ENCODE results near the gene SOX5.

Gene SOX5

GRCh38 chr12:23949348-23950209 is at the start of gene SOX5:
Gene SOX5 (minus strand): TSS chr12:23949670. CDS start chr12:23949601, 69 bp downstream.
- peak; percentile 77 for DNase-seq

DNA sequence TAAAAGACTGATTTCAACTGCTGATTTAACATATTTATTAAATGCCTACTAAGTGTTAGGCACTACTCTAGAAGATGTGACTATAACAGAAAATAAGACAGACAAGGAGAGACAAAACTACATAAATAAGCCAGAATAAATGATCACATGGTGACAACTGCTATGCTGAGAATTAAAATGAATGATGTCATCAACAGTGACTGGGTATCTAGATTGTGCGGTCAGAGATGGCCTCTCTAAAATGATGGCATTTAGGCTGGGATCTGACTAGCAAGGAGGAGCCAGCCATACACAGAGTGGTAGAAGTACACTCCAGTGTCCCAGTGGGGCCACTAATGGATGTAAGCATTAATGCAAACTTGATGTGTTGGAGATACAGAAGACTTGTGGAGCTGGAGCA is 37.6 kb upstream of the SOX5 start:
- DNase-seq, result no peak

DNA sequence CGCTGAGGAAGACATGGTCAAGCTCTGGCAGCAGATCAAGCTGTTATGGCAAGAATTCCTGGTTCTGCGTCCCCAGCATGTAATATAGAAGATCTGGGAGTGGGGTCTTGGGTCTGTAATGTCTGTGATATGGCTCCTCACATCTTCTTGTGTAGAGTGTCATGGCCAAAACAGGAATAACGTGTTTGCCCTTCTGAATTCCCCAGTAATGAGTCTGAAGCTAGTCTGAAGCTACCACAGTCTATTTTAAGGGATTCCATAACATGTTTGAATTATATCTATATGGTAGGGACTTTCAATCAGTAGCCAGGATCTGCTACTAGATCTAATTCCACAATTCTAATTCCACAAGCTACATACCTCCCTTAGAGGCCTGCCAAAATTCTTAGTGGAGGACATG is 31.4 kb upstream of the SOX5 start:
- DNase-seq, result no peak

GRCh38 chr12:23964812-23965211 is 15.3 kb upstream of the SOX5 start:
- no peak for DNase-seq

DNA sequence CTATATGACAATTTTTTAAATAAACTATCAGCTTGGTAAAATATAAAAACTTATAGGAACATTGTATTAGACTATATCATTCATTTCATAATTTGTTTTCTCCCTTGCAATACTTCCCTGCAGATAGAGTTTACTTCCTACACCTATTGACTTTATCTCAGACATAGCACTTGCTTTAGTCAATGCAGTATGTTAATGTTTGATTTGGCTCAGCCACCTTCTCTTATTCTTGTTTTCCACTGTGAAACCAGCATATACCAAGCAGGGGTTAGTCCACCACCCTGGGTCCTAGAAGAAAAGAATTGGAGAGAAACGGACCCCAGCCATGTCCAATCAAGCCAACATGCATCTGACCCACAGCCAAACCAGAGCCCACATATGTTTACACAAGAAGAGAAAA is 10.4 kb upstream of the SOX5 start:
- no peak for DNase-seq

DNA sequence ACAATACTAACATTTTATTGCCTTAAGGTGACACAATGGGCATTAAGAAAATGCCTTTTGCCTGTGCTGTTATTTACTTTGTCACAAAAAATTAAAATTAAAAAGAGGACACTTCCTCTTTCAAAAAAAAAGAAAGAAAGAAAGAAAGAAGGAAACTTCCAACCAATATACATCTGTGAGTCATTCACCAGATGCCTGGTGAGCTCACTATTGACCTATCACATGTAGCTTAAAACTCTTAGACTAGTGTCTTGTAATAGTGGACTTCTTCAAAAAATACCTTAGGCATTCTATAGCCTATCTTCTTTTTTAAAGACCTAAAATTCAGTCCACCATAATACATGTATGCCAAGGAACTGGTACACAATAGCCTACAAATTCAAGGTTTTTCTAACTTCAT is 4.9 kb upstream of the SOX5 start:
- DNase-seq, result no peak

GRCh38 chr12:23952071-23952470 is 2.6 kb upstream of the SOX5 start:
- no peak for DNase-seq

- DNase-seq, result peak; percentile 36
These were observed 1.4 kb upstream of the SOX5 start for GRCh38 chr12:23950775-23951451.

GRCh38 chr12:23950210-23950774 is 822 bp upstream of the SOX5 start:
- peak; percentile 61 for DNase-seq

- peak; percentile 80 for DNase-seq
These were observed 1.2 kb downstream of the SOX5 start for GRCh38 chr12:23948291-23948690.

DNA sequence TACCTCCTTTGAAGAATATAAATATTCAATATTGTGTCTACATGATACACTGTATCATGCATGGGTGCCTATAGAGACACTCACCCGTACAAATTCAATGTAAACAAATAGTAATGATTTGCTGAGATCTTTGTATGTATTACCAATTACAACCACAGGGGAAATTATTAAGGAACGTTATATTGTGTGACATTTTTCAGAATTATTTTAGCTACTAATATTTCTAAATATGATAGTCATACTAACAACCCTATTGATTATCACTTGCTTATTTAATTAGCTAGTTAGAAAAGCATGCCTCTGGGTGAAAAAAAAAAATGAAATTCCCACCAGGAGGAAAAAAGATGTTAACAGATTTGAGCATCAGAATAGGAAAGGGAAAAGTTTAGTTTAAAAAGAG is 2.1 kb downstream of the SOX5 start:
- peak; percentile 66 for DNase-seq

GRCh38 chr12:23945249-23945648 is 4.2 kb downstream of the SOX5 start:
- peak; percentile 44 for DNase-seq

- DNase-seq, result peak; percentile 16
These were observed 5.4 kb downstream of the SOX5 start for GRCh38 chr12:23944067-23944466.

DNA sequence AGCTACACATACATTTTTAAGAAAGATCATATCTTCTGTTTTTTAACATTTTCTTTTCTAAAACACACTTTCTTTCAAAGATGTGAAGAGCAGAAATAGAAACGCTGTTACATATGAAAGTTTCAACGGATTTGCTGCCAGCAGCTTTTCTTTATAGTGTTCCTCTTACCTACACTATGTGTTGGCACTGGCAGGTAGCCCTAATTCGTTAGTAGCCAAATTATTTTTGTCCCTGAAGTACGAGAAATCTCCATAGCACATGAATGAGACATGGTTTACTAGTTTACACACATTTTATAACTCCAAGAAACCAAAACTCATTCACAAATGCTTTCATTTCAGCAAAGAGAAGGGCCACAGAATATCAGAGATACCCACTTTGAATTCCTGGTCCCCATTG is 6.6 kb downstream of the SOX5 start:
- peak; percentile 19 for DNase-seq

DNA sequence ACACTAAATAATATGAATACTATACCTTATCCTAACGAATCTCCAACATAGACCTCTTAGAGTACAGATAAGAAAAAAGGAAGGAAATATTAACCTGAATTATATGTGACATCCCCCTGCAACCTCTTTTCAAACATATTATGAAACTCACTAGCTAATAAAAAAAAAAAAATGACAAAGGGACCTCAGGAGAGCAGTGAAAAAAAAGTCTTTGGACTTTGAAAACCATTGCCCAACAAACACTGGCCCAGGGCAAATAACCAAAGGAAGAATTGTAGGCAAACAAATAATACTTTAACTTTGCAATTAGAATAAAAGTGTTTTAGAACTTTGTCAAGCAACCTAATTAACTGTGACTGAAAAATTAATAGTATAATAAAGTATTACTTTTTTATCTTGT is 7.7 kb downstream of the SOX5 start:
- DNase-seq, result no peak

DNA sequence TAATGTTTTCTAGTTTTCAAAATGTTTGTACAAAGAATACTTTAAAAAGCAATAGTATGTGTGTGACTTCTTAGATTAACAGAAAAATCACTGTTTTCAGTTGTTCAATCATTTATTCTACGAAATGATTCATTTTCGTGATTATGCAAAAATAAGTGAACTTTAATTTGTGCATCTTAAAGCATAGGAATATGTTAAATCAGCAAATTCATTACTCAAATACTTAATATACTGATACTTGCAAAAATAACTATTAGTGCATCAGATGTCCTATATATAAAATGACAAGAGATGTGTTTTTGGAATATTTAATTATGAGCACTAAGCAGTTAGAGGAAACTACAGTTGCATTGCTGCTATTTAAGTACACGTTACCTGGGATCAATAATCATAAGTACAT is 11.0 kb downstream of the SOX5 start:
- peak; percentile 47 for DNase-seq

DNA sequence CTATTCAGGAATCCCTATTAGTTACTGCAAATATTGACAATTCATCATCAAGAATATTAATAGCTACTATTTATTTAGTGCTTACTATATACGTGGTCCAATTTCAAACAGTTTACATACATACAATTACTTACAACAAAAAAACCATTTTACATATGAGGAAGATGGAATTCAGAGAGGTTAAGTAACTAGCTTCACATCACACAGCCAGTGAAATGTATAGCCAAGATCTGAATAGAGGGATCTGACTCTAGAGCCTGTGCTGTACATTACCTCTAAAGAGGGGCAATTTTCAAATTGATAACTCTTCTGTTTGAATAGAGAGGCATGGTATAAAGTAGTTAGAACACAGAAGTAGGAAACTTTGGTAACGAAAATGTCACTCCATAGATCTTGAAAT is 18.3 kb downstream of the SOX5 start:
- no peak for DNase-seq

- no peak for DNase-seq
These were observed 18.9 kb downstream of the SOX5 start for GRCh38 chr12:23930599-23930998.

DNA sequence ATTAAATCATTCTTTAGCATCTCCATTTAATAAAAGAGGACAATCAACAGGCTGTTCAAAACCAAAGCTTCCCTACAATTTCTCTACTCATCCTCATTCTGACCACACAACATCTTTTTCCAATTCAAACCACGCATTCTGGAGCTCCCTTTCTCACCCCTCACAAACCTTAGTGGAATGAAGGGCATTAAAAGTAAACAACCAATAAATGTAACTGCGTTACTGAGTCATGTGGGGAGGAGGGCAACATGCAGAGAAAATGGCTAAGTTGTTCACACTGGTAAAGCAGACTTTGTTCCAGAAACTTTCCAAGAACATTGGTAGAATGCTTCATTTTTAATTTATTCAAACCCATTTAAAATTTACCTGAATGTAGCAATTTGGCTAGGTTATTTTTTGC is 19.6 kb downstream of the SOX5 start:
- DNase-seq, result no peak

GRCh38 chr12:23927907-23928306 is 21.6 kb downstream of the SOX5 start:
- DNase-seq, result no peak

- no peak for DNase-seq
These were observed 28.2 kb downstream of the SOX5 start for GRCh38 chr12:23921099-23921856.

- DNase-seq, result no peak
These were observed 37.9 kb downstream of the SOX5 start for GRCh38 chr12:23911574-23911973.

- DNase-seq, result no peak
These were observed 39.9 kb downstream of the SOX5 start for GRCh38 chr12:23909551-23909950.

All from NCI-H1694 treated with DMSO at 0.1 percent for 48 hours (cell line).